GM19099 (cell line): ENCODE data around the gene LMTK3.

ENCODE experiments used
- POLR2A ChIP-seq: IDR thresholded peaks from 3 replicates; pipeline ENCODE4 v1.6.1; 2011; ENCODE audit warnings: low read depth; ENCODE audit not compliant: insufficient read length; ENCODE audit errors: extremely low read depth

Gene LMTK3

GRCh38 chr19:48455171-48455907 lies 56.3 kb downstream of the LMTK3 start, which contains the start of gene KCNJ14:
Gene KCNJ14, plus strand, starts transcription at chr19:48455574. Its CDS starts 6,151 bp downstream, at chr19:48461725.
- TF ChIP-seq POLR2A: no peak

DNA sequence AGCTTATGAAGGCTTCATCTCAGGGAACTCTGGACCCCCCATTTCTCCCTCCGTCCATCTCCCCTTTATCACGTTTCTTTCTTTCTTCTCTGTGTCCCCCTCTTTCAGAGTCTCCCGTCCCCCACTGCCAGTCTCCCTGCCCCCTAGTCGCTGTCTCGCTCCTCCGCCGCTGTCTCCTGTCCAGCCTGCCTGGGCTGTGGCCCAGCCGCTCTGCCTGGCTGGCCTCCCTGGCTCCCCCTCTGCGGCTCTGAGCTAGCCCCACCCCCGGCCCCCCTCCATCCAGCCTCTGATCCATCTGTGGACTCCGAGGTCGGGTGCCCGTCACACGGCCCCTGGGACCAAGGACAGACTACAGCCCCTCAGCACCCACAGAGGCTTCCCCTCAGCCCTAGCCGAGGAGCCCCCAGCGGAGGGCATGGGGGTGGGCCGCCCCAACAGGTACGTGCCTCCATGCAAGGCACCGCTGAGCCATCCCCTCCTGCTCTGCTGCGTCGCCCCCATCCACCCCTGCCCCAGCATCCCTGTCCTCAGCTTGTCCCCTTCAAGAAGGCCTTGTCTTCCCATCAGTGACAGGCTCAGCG lies 57.4 kb downstream of the LMTK3 start:
- no peak for TF ChIP-seq POLR2A

DNA sequence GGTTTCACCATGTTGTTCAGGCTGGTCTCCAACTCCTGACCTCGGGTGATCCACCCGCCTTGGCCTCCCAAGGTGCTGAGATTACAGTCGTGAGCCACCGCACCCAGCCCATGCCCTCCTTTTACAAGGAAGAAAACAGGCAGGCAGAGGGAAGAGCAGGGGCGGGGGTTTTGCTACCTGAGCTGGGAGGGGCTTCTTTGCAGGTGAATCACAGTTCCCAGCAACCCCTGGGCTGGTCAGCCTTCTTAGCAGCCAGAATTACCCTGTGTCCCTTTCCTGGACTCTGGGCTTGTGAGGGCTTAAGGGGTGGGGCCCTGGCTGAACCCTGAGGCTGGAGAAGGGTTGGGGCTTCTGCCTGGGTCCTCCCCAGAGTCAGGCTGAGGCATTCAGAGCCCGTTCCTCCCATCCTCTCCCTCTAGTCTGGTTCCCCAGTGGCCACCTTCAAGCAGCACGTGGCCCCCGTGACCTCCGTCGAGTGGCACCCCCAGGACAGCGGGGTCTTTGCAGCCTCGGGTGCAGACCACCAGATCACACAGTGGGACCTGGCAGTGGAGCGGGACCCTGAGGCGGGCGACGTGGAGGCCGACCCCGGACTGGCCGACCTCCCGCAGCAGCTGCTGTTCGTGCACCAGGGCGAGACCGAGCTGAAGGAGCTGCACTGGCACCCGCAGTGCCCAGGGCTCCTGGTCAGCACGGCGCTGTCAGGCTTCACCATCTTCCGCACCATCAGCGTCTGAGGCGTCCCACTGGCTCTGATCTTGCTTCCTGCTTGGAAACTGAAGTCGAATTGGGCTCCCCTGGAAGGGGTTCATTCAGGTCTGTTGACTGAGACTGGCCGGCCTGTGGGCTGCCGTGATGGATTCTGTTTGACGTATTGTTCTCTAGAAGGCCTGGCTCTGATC lies 59.1 kb downstream of the LMTK3 start:
- no peak for TF ChIP-seq POLR2A

GRCh38 chr19:48451624-48452023 lies 60.0 kb downstream of the LMTK3 start:
- TF ChIP-seq POLR2A: no peak

GRCh38 chr19:48450863-48451262 lies 60.8 kb downstream of the LMTK3 start:
- TF ChIP-seq POLR2A: no peak

DNA sequence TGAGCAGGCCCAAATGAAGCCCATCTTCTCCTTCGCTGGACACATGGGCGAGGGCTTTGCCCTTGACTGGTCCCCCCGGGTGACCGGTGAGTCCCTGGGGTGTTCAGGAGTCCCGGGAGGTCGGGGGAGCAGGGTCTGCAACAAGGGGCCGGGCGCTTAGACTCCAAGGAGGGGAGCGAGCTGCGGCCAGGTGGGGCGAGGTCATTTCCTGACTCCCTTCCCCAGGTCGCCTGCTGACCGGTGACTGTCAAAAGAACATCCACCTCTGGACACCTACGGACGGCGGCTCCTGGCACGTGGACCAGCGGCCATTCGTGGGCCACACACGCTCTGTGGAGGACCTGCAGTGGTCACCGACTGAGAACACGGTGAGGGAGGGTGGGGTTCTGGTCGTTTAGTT lies 61.2 kb downstream of the LMTK3 start:
- no peak for TF ChIP-seq POLR2A

- TF ChIP-seq POLR2A: no peak
Observed at GRCh38 chr19:48448563-48448962, 63.1 kb downstream of the LMTK3 start.

- no peak for TF ChIP-seq POLR2A
Observed at GRCh38 chr19:48446579-48446978, 65.1 kb downstream of the LMTK3 start.

DNA sequence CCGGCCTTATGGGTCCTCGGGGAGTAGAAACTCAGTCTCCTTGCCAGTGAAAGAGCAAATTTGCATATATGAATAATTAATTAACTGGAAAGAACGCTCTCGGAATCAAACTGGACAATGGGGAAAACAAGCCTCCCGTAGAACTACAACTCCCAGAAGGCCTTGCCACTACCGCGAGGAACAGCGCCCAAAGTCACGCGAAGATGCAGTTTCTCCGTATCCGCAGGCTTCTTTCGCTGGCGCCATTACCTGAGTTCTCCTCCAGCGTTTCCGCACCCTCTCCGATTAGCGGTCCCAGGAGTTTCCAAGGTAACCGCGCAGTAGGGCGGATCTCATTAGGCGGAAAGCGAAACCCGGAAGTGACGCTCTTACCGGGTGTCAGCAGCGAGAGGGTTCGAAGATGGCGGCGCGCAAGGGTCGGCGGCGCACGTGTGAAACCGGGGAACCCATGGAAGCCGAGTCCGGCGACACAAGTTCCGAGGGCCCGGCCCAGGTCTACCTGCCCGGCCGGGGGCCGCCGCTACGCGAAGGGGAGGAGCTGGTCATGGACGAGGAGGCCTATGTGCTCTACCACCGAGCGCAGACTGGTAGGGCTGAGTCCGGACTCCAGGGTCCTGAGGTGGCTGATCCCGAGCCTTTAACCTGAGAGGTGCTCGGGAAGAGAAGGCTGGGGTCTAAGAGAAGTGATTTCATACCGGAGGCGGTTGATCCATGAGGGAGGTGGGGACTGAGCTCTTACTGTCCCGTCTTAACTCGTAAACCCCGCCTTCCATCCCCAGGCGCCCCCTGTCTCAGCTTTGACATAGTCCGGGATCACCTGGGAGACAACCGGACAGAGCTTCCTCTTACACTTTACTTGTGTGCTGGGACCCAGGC lies 65.8 kb downstream of the LMTK3 start, which contains the start of gene GRWD1:
TSS of gene GRWD1 (plus strand) at position 378 of the 876 bp plus-strand sequence. CDS start at position 401, 23 bp downstream.
- TF ChIP-seq POLR2A: peak; percentile 86

- TF ChIP-seq POLR2A: no peak
Observed at GRCh38 chr19:48445256-48445605, 66.4 kb downstream of the LMTK3 start.

DNA sequence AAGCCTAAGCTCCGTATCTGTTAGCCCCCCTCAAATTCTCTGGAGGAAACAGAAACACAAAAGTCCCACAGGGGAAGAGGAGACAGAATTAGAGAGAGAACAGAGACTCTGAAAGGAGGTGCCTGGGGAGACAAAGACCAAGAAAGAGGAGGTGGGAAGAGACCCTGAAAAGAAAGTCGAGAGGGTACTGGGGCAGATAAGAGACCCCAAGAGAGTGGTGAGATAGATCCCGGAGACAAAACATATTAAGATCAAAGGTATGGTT lies 66.8 kb downstream of the LMTK3 start:
- no peak for TF ChIP-seq POLR2A

- TF ChIP-seq POLR2A: no peak
Observed at GRCh38 chr19:48444129-48444935, 67.3 kb downstream of the LMTK3 start.

- TF ChIP-seq POLR2A: no peak
Observed at GRCh38 chr19:48443731-48444128, 67.9 kb downstream of the LMTK3 start.

DNA sequence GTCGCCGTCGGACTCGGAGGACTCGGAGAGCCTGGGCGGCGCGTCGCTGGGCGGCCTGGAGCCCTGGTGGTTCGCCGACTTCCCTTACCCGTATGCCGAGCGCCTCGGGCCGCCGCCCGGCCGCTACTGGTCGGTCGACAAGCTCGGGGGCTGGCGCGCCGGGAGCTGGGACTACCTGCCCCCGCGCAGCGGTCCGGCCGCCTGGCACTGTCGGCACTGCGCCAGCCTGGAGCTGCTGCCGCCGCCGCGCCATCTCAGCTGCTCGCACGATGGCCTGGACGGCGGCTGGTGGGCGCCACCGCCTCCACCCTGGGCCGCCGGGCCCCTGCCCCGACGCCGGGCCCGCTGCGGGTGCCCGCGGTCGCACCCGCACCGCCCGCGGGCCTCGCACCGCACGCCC lies 68.4 kb downstream of the LMTK3 start:
- no peak for TF ChIP-seq POLR2A
